Lung (tissue), 16 donors: ENCODE data around the gene DIO2. TPM values are rescaled to one million over a fixed set of nuclear protein-coding genes. Genes with fewer than 3 reads are reported as not detected.
A peak's percentile ranks its signal among the peaks of the same experiment; 100 is the strongest.

Experiments
- ATAC-seq: fragments of 200-7000 bp; cut with Tn5 transposase; one replicate; pipeline ENCODE4 v1.9.1; 2020; ENCODE audit warnings: moderate number of reproducible peaks; ENCODE audit not compliant: insufficient read depth, low FRiP score
- DNase-seq, 3 donors: peaks; one replicate each; pipeline ENCODE4 v3.0.0-alpha.2; 2013 to 2017
- H3K27ac ChIP-seq, 2 donors: one replicate each; pipeline ENCODE4 v1.5.1; 2013; ENCODE audit warnings: mild to moderate bottlenecking in 2 of 2, moderate library complexity in 2 of 2, control low read depth in 1 of 2, inconsistent platforms in 1 of 2, low read depth in 1 of 2, low read length in 1 of 2
- H3K27me3 ChIP-seq, 3 donors: one replicate each; pipeline ENCODE4 v1.5.1; 2013; ENCODE audit warnings: low read length in 2 of 3; ENCODE audit not compliant: control insufficient read depth in 3 of 3, insufficient read depth in 3 of 3
- H3K36me3 ChIP-seq, 4 donors: one replicate each; pipeline ENCODE4 v1.5.1; 2013; ENCODE audit warnings: low read length in 4 of 4, mild to moderate bottlenecking in 1 of 4, moderate library complexity in 1 of 4; ENCODE audit not compliant: control insufficient read depth in 4 of 4, insufficient read depth in 4 of 4
- H3K4me1 ChIP-seq, 5 donors: one replicate each; pipeline ENCODE4 v1.5.1; 2013; ENCODE audit warnings: low read length in 5 of 5, mild to moderate bottlenecking in 2 of 5, moderate library complexity in 1 of 5; ENCODE audit not compliant: control insufficient read depth in 5 of 5, insufficient read depth in 5 of 5
- H3K4me3 ChIP-seq: one replicate; pipeline ENCODE4 v1.5.1; 2013; ENCODE audit warnings: mild to moderate bottlenecking, control low read depth, moderate library complexity
- H3K9ac ChIP-seq, 2 donors: one replicate each; pipeline ENCODE4 v1.5.1; 2013; ENCODE audit warnings: low read length in 2 of 2, control low read depth in 1 of 2; ENCODE audit not compliant: insufficient read depth in 1 of 2
- H3K9me3 ChIP-seq, 4 donors: one replicate each; pipeline ENCODE4 v1.5.1; 2013; ENCODE audit warnings: low read length in 3 of 4, mild to moderate bottlenecking in 1 of 4, moderate library complexity in 1 of 4; ENCODE audit not compliant: control insufficient read depth in 4 of 4, insufficient read depth in 3 of 4
- WGBS, 2 donors: extraction: QIAGEN DNeasy Blood & Tissue Kit; methylation state at CpG; one replicate each; pipeline ENCODE4 v1.1.7; 2013; 5-methylcytosine and 5-hydroxymethylcytosine counted together
- long read RNA-seq, 5 donors: transcript quantifications; one replicate each; lab custom pipeline, GENCODE V29; 2026
- polyA plus RNA-seq, 2 donors: library from polyadenylated mRNA; stranded (reverse); fragments of 200-250 nt; gene quantifications; one replicate each; pipeline ENCODE4 v1.2.1, GENCODE V29; 2013
- total RNA-seq, 2 donors: library from RNA; depleted of rRNA in 1 of 2; stranded (reverse); fragments of >200 nt in 1 of 2; gene quantifications; one replicate each; pipeline ENCODE4 v1.2.1, GENCODE V29; 2014 to 2021
- TF ChIP-seq, protein P1 (sequence below): IDR thresholded peaks from 2 replicates; pipeline ENCODE4 v1.5.1; 2012; ENCODE audit warnings: mild to moderate bottlenecking; ENCODE audit errors: control extremely low read depth, extremely low read depth
- donor health status: control.
- donor health status: control.
- donor health status: Bipolar disorder and iron deficiency.
- donor health status: healthy.
- donor health status: DM: yes; HTN: yes; CAD: no.

DIO2 gene
- 1 to 10 TPM in 1 of 2 donors, under 1 TPM in 1; 0.46 to 1.4 TPM for total RNA-seq
- under 1 TPM; 0.18 to 0.55 TPM for polyA plus RNA-seq
- long read RNA-seq, donor 1: 0 reads
- long read RNA-seq, donor 2: 0 reads
- long read RNA-seq, donor 3, partial matches to known transcripts: 0 of 1 reads
- long read RNA-seq, donor 3, other reads (novel, unspliced or antisense): 0 of 1 reads
- long read RNA-seq, donor 4: 0 reads
- long read RNA-seq, donor 5, full-length matches to known transcripts: 1 of 1 reads
- long read RNA-seq, donor 5, partial matches to known transcripts: 0 of 1 reads
- long read RNA-seq, donor 5, other reads (novel, unspliced or antisense): 0 of 1 reads

DNA sequence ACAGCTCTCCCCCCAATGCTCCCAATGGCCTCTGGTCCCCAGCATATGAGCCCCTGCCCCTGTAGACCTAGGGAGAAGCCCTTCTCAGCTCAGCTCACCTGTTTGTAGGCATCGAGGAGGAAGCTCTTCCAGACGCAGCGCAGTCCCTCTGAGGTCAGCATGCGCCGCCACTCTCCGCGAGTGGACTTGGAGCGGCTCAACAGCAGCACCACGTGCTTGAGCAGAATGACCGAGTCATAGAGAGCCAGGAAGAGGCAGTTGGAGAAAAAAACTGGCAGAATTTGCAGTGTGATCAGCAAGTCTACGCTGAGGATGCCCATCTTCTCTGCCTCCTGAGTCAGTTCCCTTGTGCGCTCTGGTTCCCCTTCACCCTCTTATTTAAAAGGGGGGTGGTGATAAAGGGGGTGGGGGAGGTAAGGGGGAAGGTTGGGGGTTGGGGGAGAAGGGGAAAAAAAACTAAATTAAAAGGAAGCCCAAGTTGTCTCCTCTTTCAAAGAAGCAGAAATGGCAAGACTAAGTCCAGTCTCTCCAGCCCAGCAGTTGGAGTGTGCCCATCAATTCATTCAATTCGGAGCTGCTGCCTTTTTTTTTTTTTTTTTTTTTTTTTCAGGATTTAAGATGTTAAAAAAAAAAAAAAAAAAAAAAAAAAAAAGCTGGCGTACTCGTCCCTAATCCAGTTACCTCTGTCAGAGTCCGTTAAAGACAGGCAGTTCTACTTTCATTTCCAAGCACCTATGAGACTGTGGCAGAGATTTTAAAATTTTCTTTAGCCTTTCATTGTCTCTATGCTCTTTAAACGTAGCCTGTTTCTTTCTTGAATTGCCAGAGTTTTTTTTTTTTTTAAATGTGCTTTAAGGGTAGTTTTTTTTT, at the start of gene DIO2:
TSS of gene DIO2 (minus strand) at position 352 of the 870 bp plus-strand sequence. CDS start at position 320, 32 bp downstream.
- H3K27ac ChIP-seq: no peak within 1 kb of the TSS
- TF ChIP-seq, protein P1, sequence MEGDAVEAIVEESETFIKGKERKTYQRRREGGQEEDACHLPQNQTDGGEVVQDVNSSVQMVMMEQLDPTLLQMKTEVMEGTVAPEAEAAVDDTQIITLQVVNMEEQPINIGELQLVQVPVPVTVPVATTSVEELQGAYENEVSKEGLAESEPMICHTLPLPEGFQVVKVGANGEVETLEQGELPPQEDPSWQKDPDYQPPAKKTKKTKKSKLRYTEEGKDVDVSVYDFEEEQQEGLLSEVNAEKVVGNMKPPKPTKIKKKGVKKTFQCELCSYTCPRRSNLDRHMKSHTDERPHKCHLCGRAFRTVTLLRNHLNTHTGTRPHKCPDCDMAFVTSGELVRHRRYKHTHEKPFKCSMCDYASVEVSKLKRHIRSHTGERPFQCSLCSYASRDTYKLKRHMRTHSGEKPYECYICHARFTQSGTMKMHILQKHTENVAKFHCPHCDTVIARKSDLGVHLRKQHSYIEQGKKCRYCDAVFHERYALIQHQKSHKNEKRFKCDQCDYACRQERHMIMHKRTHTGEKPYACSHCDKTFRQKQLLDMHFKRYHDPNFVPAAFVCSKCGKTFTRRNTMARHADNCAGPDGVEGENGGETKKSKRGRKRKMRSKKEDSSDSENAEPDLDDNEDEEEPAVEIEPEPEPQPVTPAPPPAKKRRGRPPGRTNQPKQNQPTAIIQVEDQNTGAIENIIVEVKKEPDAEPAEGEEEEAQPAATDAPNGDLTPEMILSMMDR: no peak
- H3K27me3 ChIP-seq: no peaks in the 10 kb centered on the region
- no peaks in the 10 kb centered on the region for H3K9me3 ChIP-seq
- H3K4me1 ChIP-seq: peaks cover 0 to 17% (median 0%) of the 10 kb centered on the region in 5 donors
- no peak within 1 kb of the TSS for H3K4me3 ChIP-seq
- no peaks in the 10 kb centered on the region for H3K36me3 ChIP-seq
- DNase-seq (peak in 1 of 3 donors; percentile 49), ATAC-seq (no peak)
- 49 to 51% methylated on average over 17 of the region's 17 CpGs for WGBS, 2 donors
- peak within 1 kb of the TSS in 1 of 2 donors; percentile 68 for H3K9ac ChIP-seq

DNA sequence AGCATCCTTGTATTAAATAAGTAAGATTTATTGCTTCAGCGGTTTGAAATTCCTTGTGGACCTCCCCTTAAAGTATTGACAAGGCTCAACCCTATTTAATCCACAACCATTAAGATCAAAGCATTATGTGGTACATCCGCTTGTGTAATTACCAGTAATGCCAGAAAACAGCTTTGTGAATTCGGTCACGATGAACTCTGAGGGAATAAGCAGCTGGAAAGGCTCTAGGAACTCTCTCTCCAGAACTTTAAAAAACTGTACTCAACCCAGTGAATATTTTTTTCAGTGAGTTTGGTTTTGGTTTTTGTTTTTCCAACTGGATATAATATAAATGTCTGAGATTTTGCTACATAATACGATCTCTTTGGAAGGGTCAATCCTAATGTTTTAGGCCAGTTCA, 49.3 kb upstream of the DIO2 start:
- peak in 2 of 3 donors; percentile 62 to 73 for DNase-seq
- Histone ChIP-seq H3K9me3 (no peaks in the 10 kb centered on the region), H3K27ac (no peak overlapping the region)

DNA sequence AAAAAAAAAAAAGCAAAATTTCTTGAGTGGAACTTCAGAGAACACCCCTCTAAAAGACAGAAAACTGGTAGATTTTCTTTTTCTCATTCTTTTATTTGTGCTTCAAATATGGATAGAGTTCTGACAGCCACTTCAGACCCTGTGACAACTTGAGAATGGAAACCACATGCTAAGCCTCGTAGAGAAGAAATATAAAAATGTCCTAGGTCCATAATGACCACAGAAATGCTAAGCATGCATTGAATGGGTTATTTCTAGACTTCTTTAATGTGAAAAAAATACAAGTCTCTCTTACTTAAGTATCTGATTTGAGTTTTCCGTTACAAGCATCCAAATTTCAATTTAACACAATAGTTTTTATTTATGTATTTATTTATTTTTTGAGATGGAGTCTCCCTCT, 28.3 kb upstream of the DIO2 start:
- no peaks in the 10 kb centered on the region for H3K36me3 ChIP-seq
- WGBS, 2 donors: 67 to 79% methylated on average over 2 of the region's 2 CpGs
- no peak overlapping the region for H3K4me3 ChIP-seq
- no peaks in the 10 kb centered on the region for H3K27me3 ChIP-seq
- H3K4me1 ChIP-seq: no peaks in the 10 kb centered on the region
- TF ChIP-seq, protein P1: no peak
- DNase-seq (no peak), ATAC-seq (no peak)
- no peak overlapping the region for H3K27ac ChIP-seq
- H3K9me3 ChIP-seq: peaks cover 0 to 8% (median 4%) of the 10 kb centered on the region in 4 donors
- H3K9ac ChIP-seq: no peak overlapping the region

More for the DNA sequence above, 49.3 kb upstream of the DIO2 start:
- Histone ChIP-seq H3K9ac (no peak overlapping the region), H3K4me3 (no peak overlapping the region), H3K4me1 (no peaks in the 10 kb centered on the region), H3K27me3 (no peaks in the 10 kb centered on the region), H3K36me3 (no peaks in the 10 kb centered on the region)
- TF ChIP-seq, protein P1: no peak
- no peak for ATAC-seq
- 80 to 82% methylated on average over 5 of the region's 5 CpGs for WGBS, 2 donors
